Suppressor macrophage treated with lipopolysaccharide for 1 hour (primary cell): ENCODE results near the gene SCRN1.

ENCODE experiments used
- DNase-seq, 3 donors: peaks; one replicate each; pipeline ENCODE4 v3.0.0-alpha.2; 2020 to 2022

The SCRN1 gene, protein sequence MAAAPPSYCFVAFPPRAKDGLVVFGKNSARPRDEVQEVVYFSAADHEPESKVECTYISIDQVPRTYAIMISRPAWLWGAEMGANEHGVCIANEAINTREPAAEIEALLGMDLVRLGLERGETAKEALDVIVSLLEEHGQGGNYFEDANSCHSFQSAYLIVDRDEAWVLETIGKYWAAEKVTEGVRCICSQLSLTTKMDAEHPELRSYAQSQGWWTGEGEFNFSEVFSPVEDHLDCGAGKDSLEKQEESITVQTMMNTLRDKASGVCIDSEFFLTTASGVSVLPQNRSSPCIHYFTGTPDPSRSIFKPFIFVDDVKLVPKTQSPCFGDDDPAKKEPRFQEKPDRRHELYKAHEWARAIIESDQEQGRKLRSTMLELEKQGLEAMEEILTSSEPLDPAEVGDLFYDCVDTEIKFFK

DNA sequence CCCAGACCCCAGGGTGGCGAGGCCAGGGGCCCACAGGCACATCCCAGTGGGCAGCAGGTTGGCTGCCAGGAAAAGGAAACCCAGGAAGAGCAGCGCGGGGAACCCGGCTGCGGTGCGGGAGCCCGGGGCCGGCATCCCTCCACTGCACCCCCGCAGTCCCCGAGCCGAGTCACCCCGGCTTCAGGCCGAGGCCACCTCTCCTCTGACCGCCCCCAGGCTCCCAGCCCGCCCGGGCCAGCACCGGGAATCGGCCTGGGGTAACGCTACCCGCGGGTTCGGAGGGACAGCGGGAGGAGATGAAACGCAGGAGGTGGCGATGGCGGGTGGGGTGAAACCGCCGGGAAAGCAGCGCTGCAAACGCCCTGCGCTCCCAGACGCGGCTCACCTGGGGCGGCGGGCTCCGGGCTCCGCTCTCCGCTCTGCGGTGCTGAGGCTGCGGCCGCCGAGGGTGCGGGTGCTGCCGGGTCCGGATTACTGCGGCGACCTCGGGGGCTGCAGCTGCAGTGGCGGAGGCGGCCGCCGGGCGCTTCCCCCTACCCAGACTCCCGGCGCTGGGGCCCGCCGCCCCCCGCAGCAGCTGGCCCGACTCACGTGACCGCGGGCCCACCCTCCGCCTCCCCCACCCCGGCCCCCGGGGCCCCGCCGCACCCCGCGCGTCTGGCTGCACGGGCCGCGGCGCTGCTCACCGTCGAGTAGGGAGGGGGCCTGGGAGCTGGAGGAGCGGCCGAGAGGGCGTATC, at the start of gene SCRN1:
Gene SCRN1 (minus strand): TSS at position 545 of the 739 bp plus-strand sequence. CDS start 20,734 bp downstream, outside the sequence.
- DNase-seq: peak in 2 of 3 donors; percentile 35 to 55

DNA sequence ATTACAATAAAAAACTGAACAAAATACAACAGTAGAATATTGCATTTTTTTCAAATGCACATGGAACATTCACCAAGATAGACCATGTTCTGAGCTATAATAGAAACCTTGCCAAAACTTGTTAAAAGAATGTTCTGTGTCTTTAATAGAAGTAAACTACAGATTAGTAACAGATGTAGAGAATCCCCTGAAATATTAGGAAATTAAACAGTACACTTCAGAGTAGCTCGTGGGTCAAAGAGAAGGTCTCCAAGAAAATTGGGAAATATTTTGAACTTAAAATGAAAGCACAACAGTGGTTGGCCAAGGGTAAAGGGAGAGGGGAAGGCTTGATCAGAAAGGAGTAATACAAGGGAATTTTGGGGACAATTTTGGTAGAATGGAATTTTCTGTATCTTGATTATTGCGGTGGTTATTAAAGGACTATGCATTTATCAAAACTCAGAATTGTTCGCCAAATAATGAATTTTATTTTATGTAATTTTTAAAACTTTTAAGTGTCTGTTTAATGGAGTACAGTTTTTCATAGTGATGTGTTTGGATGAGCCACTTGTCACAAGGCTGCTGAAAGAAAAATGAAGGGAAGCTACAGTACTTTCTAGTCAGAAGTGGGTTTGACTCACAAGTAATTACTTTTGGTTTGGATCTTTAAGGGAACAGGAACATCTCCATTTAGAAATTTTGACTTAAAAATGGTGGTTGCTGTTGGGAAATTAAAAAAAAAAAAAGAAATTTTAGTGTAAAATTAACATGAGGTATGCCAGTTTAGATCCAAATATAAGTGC, 48.8 kb upstream of the SCRN1 start:
- peak; percentile 21 to 52 (median 43) for DNase-seq

DNA sequence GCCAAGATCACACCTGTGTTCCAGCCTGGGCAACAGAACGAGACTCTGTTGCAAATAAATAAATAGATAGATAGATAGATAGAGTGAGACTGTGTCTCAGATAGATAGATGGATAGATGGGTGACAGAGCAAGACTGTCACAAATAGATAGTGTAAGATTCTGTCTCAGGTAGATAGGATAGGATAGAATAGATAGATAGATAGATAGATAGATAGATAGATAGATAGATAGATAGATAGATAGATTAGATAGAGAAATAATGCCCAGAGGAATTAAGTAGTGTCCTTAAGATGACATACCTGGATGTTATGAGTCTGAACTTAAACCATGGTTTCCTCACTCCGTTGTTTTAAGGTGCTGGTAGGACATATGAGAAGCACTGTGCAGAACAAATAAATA, 46.6 kb upstream of the SCRN1 start:
- no peak for DNase-seq

DNA sequence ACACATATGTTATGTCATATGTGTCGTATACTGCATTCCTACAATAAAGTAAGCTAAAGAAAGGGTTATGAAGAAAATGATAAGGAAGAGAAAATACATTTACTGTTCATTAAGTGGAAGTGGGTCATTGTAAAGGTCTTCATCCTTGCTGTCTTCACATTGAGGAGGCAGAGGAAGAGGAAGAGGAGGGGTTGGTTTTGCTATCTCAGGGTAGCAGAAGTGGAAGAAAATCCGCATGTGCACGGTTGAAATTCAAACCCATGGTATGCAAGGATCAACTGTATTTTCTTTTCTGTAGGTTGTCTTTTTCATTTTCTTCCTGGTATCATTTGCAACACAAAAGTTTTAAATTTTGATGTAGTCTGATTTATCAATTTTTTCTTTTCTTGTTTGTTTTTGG, 44.9 kb upstream of the SCRN1 start:
- no peak for DNase-seq

DNA sequence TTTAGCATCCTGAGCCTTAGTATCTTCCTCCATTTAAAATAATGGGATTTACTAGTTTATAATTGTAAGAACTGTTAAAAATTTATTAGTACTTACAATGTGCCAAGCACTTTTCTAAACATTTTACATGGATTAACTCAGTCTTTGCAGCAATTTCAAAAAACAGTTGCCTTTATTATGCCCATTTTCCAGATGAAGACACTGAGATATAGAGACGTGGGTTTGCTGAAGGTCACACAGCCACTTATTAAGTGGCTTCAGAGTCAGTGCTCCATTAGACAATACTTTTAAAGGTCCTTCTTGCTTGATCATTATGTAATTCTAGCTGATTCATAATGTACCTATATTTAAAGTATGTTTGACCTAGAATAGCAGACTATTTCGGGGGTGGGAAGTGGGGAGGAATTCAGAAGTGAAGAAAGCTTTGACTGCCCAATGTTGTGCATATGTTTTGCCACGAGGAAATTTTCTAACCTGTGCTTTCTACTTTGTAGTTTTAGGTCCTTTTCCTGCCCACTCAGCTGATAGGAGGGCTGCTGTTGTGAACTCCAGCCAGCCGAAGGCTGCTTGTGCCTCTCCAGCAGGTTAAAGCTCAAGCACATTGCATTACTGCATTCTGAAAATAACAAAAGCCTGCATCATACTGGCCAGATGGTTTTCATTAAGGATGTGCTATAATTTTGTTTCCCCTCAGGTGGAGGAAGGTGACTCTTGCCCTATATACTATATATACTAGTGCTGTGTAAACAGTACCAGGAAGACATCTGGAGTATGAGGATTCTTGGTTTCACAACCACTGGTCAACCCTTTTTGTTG, 42.9 kb upstream of the SCRN1 start:
- DNase-seq: no peak

DNA sequence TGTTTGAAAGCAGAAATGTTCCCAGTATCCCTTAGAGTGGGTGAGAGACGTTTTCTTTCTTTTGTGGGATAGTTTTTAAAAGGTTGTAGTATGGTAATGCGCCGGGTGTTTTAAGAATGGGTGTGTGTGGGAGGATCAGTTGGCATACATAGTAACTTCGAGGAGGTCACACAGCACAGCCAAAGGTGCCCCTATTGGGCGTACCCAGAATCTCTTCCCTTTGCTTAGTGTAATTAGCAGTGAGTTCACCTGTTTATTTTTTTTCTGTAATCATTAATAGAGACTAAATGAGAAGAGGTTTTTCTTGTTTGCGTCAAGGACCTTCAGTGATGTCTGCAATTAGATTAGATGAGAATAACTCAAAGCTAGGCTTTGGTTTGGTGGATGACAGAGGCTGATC, 40.1 kb upstream of the SCRN1 start:
- DNase-seq: no peak

DNA sequence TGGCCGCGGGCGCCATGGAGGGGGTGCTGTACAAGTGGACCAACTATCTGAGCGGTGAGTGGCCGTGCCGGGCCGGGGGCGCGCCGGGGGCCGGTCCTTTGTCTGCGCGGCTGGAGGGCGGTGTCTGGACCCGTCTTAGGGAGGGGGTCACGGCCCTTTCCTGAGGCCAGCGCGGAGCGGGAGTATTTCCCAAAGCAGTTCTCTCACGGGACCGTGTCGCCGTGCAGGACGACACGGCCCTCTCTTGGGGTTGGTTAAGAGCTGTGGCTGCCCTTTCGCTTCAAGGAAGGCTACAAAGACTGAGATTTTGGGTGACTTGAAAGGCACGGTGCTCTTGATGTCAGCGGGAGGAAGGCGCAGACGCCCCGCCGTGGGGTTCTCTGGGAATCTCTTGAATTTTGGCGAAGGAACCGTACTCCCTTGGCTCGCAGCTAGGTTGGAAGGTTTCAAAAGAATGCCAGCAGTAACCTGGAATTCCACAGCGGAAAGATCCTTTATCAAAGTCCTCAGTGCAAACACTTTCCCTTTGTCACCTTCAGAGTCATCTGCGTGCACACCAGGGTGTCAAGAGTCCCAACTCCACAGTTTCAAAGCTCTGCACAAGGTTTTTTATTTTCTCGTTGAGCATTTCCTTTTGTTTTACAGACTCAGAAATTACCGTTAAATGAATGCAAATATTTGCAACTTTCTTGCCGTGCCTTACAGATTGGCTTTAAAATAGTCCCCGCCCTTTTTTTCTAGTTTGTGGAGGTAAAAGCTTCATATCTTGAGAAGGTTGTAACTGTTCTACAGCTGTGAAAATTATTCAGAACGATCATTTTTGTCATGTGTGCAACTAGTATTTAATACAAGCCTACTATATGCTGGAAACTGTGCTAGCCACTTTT, 39.4 kb upstream of the SCRN1 start:
- DNase-seq: peak; percentile 43 to 63 (median 51)

DNA sequence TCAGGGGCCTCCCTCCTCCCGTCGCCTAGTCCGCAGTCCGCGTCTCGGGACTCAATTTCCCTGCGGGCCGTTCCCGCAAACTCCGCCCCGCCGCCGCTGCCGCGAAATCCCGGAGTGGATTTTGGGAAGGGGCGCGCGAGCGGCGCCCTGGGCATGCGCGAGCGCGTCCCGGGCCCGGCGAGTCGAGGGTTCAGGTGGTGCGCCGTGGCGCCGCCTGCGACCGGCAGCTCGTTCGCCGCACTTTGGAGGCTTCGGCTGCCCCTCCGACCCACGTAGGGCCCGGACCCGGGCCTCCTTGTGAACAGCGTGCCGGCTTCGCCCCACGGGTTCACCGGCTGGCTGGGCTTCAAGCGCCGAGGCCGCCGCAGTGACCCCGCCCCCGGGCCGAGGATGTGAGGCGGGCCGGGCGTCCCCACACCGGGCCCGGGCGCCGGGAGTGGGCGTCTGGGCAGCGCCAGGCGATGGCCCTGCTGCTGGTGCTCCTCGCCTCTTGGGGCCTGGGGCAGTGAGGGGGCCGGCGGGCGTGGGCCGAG, 38.7 kb upstream of the SCRN1 start, which contains the start of gene PLEKHA8:
Gene PLEKHA8 (plus strand): TSS at position 197 of the 533 bp plus-strand sequence. CDS start 351 bp downstream, outside the sequence.
- DNase-seq: peak; percentile 88 to 94 (median 91)

DNA sequence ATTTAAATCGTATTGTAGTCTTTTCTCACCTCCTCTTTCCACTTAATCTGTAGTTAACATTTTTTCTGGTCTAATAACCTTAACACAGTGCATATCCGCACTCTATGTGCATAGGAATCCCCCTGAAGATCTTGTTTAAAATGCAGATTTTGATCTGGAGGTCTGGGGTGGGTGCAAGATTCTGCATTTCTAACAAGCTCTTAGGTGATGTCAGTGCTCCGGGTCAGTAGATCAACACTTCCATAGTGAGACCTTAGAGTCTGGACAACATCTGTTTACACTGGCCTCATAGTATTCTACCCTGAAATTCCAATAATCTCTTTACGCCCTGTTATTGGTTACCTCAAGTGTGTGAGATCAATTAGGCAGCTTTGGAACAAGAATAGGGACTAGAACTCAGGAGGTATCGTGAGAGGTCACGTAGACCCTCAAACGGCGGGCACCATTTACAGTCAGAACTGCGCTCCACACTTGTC, 38.2 kb upstream of the SCRN1 start:
- DNase-seq: no peak

DNA sequence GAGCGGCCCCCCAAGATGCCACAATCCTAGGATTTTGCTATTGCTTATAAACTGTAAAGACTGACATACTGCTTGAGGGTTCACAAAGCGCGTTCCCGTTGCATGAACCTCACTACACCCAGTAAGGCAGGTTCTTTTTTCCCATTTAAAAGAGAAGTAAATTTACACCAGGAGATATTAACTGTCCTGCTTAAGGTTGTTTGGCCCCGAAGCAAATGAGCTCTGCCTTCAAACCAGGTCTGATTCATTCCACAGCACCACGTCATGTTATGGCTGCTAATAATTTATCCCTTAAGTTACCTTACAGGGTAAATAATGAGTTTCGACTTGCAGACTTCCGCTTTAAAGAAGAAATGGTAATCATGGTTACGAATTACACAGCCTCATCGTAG, 37.5 kb upstream of the SCRN1 start:
- DNase-seq: peak; percentile 42 to 59 (median 54)

DNA sequence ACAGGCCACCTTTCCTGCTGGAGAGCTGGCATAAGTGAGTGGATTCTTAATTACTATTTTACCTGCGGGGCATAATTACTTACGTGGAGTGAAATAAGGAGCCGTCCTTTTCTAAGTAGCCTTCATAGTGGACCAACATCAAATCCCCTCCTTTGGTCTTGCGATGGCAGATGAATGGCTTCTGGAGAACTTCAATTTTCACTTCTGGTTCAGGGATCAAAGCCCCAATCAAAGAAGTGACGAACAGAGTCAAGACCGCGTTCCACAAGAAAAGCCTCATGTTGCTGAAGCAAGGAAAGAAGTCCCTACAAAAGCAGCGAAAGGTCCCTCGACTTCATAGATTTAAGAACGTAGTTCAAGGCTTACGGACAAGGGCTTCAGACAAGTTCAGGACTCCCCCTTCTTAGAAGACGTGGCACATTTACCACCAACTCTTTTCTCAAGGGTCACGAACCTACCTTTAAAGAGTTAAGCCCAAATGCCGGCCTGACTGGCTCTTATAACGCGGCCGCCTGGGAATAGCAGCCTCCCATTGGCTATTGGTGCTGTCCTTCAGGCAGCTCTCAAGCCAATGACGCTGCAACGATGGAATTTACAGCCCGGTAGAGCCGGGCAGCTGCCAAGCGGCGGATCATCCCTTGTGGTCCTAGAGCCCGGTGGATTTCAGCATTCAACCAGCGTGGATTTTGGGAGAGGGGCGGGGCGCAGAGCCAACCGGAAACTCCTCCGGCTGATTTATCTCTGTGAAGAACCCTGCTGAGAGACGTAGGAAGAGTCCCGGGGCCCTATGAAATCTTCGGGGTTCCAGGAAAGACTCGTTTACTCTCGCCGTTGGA, 36.8 kb upstream of the SCRN1 start, which contains the start of gene FKBP14:
Gene FKBP14 (minus strand): TSS at position 474 of the 836 bp plus-strand sequence. CDS start 194 bp downstream, at position 280.
- DNase-seq: peak; percentile 97 to 99 (median 99)

DNA sequence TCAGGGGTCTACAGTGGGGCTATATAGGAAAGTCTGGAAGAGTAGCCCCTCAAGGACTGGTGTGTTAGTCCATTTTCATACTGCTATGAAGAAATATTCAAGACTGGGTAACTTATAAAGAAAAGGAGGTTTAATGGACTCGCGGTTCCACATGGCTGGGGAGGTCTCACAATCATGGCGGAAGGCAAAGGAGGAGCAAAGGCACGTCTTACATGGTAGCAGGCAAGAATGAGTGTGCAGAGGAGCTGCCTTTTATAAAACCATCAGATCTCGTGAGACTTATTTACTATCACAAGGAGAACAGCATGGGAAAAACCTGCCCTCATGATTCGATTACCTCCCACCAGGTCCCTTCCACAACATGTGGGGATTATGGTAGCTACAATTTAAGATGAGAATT, 33.9 kb upstream of the SCRN1 start:
- DNase-seq: no peak

DNA sequence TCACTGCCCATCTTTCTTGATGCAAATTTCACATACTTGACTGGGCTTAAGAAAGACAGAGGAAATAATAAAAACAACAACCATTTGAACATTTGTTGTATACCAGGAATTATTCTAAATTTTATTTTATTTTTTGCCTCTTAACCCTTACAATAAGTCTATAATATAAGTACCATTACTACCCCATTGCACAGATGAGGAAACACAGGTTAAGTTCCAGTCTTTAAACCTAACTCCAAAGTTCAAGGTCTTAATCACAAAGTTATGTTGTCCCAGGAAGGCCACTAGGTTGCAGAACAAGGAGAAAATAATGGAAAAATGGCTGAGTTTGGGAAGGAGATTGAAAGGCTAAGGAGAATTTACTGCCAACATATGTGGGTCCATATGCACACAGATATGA, 33.4 kb upstream of the SCRN1 start:
- no peak for DNase-seq

DNA sequence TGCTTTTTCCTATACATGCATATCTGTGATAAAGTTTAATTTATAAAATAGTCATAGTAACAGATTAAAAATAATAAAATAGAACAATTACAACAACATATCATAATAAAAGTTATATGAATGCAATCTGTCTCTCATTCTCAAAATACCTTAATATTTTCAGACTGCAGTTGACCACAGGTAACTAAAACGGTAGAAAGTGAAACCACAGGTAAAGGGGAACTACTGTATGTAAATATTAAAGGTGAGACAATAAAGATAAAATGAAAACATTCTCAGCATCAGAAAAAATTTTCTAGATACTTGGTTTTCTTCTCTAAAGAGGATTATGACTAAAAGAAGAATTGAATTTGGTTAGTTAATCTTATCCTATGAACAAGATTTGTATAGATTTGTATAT, 30.9 kb upstream of the SCRN1 start:
- no peak for DNase-seq

DNA sequence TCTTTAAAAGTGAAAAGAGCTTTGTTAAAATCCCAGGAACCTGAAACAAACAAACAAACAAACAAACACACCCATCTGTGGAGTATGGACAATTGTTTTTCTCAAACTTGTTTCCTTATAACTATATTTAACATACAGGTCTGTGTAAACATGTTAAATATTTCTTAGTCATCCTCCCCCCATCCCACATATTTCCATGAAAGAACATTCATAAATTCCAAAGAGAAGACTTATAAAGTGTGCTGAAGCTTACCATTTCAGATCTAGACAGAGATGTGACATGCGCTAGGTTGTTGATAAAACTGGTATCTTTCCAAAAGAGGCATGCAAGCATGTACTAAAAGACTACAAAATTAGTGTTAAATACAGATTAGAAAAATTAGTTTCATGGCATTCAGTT, 30.4 kb upstream of the SCRN1 start:
- no peak for DNase-seq

DNA sequence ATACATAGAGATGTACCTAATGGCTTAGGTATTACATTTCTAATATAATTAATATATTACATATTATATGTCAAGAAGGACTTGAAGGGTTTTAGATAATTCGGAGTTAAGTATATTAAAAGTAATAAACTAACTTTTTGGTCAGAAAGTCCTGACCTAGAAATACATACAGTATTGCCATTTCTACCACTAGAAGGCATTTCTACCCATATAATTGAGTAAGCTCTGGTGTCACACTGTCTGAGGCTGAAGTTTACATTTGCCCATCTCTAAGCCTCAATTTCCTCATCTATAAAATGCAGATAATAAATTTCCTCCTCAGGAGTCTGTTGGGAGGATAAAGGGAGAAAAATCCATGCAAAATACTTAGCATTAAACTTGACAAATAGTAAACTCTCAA, 29.8 kb upstream of the SCRN1 start:
- DNase-seq: no peak

DNA sequence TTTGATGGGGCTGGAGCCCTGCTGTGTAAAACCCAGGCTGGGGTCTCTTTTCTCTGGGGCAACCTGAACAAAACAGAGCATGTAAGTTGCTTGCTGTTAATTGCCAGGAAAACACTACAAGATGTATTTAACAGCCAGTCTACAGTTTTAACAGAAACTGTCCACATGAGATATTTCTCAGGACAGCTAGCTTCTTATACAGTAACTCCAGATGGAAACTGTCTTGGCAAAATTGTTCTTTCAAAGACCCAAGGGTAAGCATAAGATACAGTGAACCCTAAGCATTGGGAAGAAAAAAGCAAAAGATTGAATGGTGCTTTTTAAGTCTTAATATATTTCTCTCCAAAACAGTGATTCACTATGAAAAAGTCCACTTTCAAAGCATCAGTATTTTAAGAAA, 28.9 kb upstream of the SCRN1 start:
- DNase-seq: no peak

DNA sequence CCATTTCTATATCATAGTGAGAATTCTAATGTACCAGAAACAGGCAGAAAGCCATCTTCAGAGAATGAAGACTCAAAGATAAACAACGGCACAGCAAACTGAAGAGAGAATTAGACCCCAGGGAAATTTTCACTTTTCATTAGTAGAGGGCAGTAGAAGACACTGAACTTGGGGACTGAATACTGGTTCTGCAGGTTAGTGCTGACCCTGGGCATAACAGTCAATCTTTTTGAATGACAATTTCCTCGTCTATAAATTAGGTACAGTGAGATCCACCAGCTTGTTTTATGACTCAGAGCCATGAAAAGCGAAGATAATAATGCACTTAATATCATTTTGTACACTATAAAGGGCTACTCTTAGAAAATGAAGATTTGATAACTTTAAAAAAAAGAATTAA, 23.2 kb upstream of the SCRN1 start:
- DNase-seq: no peak

DNA sequence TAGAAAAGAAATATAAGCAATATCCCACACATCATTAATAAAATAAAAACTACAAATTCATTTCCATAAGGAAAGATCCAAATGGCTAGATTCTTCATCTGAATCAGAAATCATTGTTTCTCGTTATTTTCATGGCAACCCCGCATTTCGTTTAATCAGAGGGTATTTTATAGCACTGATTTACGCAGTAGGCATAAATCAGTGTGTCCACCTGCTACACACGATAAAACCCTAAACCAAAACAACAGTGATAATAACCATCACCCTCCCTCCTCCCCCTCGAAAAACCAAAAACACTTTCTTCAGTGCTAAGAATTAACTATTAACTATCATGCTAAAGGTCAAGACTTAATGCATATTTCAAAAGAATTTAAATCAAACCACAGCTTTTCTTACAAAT, 20.4 kb upstream of the SCRN1 start:
- no peak for DNase-seq

DNA sequence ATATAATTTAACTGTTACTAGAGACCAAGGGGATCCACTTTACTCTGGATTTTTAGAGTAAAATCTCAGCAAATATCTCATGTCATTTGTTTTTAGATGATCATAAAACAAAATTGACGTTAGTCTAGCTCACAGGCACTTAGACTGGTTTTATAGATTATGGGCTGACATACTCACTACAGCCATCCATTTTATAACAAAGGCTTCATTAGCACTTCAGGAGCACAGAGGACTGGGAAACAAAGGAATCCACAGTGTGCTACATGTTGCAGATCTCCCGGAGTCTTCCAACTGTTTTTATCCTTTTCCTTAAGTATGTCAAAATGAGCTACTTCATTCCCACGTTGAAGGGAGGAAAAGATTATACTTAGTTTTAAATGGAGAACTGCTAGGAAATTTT, 15.9 kb upstream of the SCRN1 start:
- no peak for DNase-seq
